Adrenal gland (tissue), 5 donors: ENCODE data around the gene GJC1.

Experiments
- CTCF ChIP-seq, 6 experiments: fragments of 450-650 bp in 4 of 6; fragments of 200-600 bp in 2 of 6; sonication (generic) in 1 of 6; IDR thresholded peaks; 1 replicate in 5 of 6; 2 replicates in 1 of 6; pipeline versions ENCODE4 v1.5.1 to v1.8.0; 2016 to 2021; ENCODE audit warnings: antibody characterized with exemption in 6 of 6, mild to moderate bottlenecking in 2 of 6, moderate library complexity in 1 of 6
- POLR2A ChIP-seq, 2 donors: fragments of 450-650 bp; IDR thresholded peaks; one replicate each; pipeline ENCODE4 v1.6.1; 2017; ENCODE audit warnings: antibody characterized with exemption in 2 of 2, mild to moderate bottlenecking in 2 of 2, moderate library complexity in 1 of 2
- donor health status: DM: no; HTN: no; CAD: no.

- TF ChIP-seq CTCF (IDR thresholded peaks at IDR 0.05) = peak; percentile 27 to 61 (median 49)
- no peak for TF ChIP-seq POLR2A (IDR thresholded peaks at IDR 0.05)
These were observed 48.6 kb upstream of the GJC1 start for GRCh38 chr17:44878627-44879221.
